ENCODE data around the gene ELMO1. TPM values are rescaled to one million over a fixed set of nuclear protein-coding genes. Genes with fewer than 3 reads are reported as not detected.

ELMO1 gene
- total and polyA plus RNA-seq, 5 experiments from 2014 or later = 26.9 to 120 (median 58.4) TPM

DNA sequence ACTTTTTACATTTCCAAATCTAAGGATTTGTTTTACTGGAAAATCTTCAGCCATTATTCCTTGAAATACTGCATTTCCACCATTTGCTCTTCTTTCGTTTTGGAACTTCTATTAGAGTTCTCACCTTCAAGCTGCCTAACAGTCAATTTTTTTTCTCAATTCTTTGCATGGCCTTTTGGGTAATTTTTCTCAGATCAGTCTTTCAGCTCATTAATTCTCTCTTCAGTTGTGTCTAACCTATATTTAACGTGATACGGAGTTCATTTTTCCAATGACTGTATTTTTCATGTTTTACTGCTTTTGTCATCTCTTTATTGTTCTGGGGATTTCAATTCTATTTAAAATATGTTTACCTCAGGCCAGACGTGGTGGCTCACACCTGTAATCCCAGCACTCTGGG, 600.7 kb downstream of the ELMO1 start:
- Mint-ChIP-seq H3K9me3 (peaks cover 1 to 37% (median 19%) of the 10 kb centered on the region in 9 donors), H3K27me3 (no peaks in the 10 kb centered on the region), H3K4me1 (peaks cover 8 to 14% (median 13%) of the 10 kb centered on the region in 4 donors), H3K27ac (peak overlapping the region in 1 of 10 donors; percentile 35), H3K36me3 (peaks cover 5 to 19% (median 16%) of the 10 kb centered on the region in 3 donors), H3K4me3 (no peak overlapping the region)
- POLR2A ChIA-PET = no interaction called here
- DNase-seq (no peak), ATAC-seq (no peak)

DNA sequence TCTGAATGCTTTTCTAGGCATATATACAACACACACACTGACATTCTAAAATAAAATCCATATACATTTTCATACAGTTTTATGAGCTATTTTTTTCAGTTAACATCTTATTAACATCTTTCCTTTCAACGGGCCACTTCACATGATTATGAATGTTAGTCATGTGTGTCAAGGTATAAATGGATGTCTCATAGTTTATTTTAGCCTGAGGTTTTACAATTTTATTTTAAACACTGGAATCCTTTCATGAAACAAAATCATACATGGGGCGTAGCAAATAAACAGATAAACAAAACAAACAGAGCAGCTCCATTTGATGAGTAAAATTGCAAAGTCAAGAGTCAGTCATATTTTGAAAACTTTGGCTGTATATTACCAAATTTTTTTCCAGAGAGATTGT, 604.3 kb downstream of the ELMO1 start:
- Mint-ChIP-seq H3K9me3 (peaks cover 1 to 26% (median 16%) of the 10 kb centered on the region in 9 donors), H3K4me3 (no peak overlapping the region), H3K27me3 (no peaks in the 10 kb centered on the region), H3K36me3 (peaks cover 2 to 16% (median 16%) of the 10 kb centered on the region in 3 donors), H3K4me1 (peaks cover 0 to 8% (median 2%) of the 10 kb centered on the region in 4 donors), H3K27ac (peak overlapping the region in 1 of 10 donors; percentile 9)
- POLR2A ChIA-PET = interaction anchor here (0.6 kb wide), 1 partner anchor 13 kb away, joined by 6 read pairs; no protein-coding TSS in a partner anchor
- ATAC-seq (no peak), DNase-seq (no peak)

GRCh38 chr7:36840904-36841303, 607.8 kb downstream of the ELMO1 start:
- Mint-ChIP-seq H3K27ac (peak overlapping the region in 1 of 10 donors; percentile 49), H3K4me3 (no peak overlapping the region), H3K9me3 (peaks cover 0 to 15% (median 0%) of the 10 kb centered on the region in 9 donors), H3K4me1 (peaks cover 0 to 8% (median 2%) of the 10 kb centered on the region in 4 donors), H3K36me3 (peaks cover 0 to 8% (median 0%) of the 10 kb centered on the region in 3 donors), H3K27me3 (no peaks in the 10 kb centered on the region)
- POLR2A ChIA-PET = no interaction called here
- ATAC-seq (no peak), DNase-seq (no peak)

DNA sequence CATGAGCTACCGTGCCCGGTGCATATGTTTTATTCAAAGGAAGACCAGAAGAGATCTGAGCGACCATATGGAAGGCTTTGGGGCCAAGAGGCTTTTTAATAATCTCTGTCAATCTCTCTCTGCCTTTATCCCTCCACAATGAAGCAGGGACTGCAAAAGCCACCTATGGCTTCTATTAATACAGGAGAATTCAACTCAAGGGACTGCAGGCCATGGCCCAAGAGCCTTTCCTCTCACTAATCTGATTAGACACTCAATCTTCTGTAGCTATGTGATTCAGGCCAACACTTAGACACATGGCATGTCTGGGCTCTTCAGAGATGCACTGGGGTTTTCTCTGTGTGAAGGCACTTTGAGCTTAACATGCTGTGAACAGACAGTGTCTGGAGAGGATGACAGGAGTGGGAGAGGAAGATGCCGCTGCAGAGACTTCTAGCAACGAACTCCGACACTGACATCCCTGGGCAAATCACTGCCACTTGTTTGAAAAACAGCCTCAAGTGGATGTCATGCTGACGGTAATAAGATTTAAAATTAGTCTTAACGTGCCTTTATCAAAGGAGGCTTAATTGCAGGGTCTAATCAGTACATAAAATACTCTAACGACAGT, 609.9 kb downstream of the ELMO1 start:
- Mint-ChIP-seq H3K27me3 (no peaks in the 10 kb centered on the region), H3K27ac (peak overlapping the region in 3 of 10 donors; percentile 34 to 46 (median 37))
- POLR2A ChIA-PET = interaction anchor here (1.1 kb wide), 1 partner anchor 29 kb away, joined by 3 read pairs; no protein-coding TSS in a partner anchor

DNA sequence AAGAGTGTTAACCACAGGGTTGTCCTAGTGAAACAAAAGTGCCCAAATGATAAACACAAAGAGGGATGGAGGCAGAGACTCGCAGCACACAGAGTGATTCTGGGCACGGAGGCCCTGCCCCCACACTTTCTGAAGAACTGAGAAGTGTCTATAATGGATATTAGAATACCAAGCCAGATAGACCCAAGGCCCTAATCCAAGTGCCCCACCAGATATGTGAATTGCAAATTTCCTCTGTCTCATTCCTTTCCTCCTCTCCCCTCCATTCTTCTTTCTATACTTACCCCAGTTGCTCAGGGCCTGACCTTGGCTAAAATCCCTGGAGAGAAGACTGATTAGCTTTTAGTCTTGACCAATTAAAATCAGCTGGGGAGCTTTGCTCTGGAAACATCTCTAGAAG, 617.6 kb downstream of the ELMO1 start:
- ATAC-seq (no peak), DNase-seq (no peak)
- no peaks in the 10 kb centered on the region for H3K4me1 Mint-ChIP-seq
- H3K4me3 Mint-ChIP-seq = no peak overlapping the region
- POLR2A ChIA-PET = no interaction called here
- H3K27me3 Mint-ChIP-seq = no peaks in the 10 kb centered on the region
- H3K27ac Mint-ChIP-seq = peak overlapping the region in 3 of 10 donors; percentile 4 to 43 (median 39)
- peaks cover 0 to 6% (median 6%) of the 10 kb centered on the region in 3 donors for H3K36me3 Mint-ChIP-seq
- peaks cover 0 to 7% (median 0%) of the 10 kb centered on the region in 9 donors for H3K9me3 Mint-ChIP-seq

More for the DNA sequence above, 609.9 kb downstream of the ELMO1 start:
- peaks cover 0 to 17% (median 0%) of the 10 kb centered on the region in 9 donors for H3K9me3 Mint-ChIP-seq
- DNase-seq = no peak
- ATAC-seq = no peak
- H3K36me3 Mint-ChIP-seq = peaks cover 0 to 9% (median 6%) of the 10 kb centered on the region in 3 donors
- no peak overlapping the region for H3K4me3 Mint-ChIP-seq
- H3K4me1 Mint-ChIP-seq = peaks cover 0 to 5% (median 2%) of the 10 kb centered on the region in 4 donors

- DNase-seq (no peak), ATAC-seq (no peak)
- H3K9me3 Mint-ChIP-seq = peaks cover 0 to 5% (median 0%) of the 10 kb centered on the region in 9 donors
- H3K27me3 Mint-ChIP-seq = no peaks in the 10 kb centered on the region
- H3K27ac Mint-ChIP-seq = peak overlapping the region in 2 of 10 donors; percentile 7 to 21
- no peak overlapping the region for H3K4me3 Mint-ChIP-seq
- H3K4me1 Mint-ChIP-seq = no peaks in the 10 kb centered on the region
- POLR2A ChIA-PET = interaction anchor here (0.6 kb wide), 1 partner anchor 400 kb away, joined by 3 read pairs; no protein-coding TSS in a partner anchor
- H3K36me3 Mint-ChIP-seq = peaks cover 0 to 3% (median 0%) of the 10 kb centered on the region in 3 donors
These were observed 620.6 kb downstream of the ELMO1 start for GRCh38 chr7:36827726-36828703.

DNA sequence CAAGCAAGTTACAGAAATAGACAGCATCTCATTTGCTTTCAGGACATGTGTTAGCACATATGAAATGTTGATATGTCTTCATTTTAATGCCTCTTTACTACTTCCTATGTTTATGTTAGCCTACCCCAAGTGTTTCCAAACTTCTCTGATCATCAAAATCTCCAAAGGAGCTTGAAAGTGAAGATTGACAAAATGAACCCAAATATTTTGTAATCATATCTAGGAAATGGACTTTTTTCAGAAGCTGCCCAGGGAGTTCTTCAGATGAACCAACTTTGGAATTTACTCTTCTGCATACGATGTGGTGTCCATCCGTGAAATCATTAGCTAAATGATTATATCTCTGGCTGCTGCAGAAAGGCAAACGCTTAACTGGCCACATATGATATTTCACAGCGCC, 623.2 kb downstream of the ELMO1 start:
- DNase-seq = no peak
- no peak overlapping the region for H3K4me3 Mint-ChIP-seq
- ATAC-seq = no peak
- peaks cover 0 to 7% (median 0%) of the 10 kb centered on the region in 9 donors for H3K9me3 Mint-ChIP-seq
- H3K4me1 Mint-ChIP-seq = no peaks in the 10 kb centered on the region
- H3K27ac Mint-ChIP-seq = no peak overlapping the region
- H3K27me3 Mint-ChIP-seq = no peaks in the 10 kb centered on the region
- POLR2A ChIA-PET = no interaction called here
- peaks cover 0 to 6% (median 0%) of the 10 kb centered on the region in 3 donors for H3K36me3 Mint-ChIP-seq

GRCh38 chr7:36823353-36823752, 625.3 kb downstream of the ELMO1 start:
- DNase-seq (no peak), ATAC-seq (no peak)
- H3K36me3 Mint-ChIP-seq = peaks cover 0 to 4% (median 0%) of the 10 kb centered on the region in 3 donors
- H3K27me3 Mint-ChIP-seq = no peaks in the 10 kb centered on the region
- H3K9me3 Mint-ChIP-seq = peaks cover 0 to 7% (median 0%) of the 10 kb centered on the region in 9 donors
- no peak overlapping the region for H3K4me3 Mint-ChIP-seq
- peaks cover 0 to 2% (median 0%) of the 10 kb centered on the region in 4 donors for H3K4me1 Mint-ChIP-seq
- POLR2A ChIA-PET = no interaction called here
- H3K27ac Mint-ChIP-seq = no peak overlapping the region

- Mint-ChIP-seq H3K36me3 (peaks cover 0 to 9% (median 0%) of the 10 kb centered on the region in 3 donors), H3K4me3 (no peak overlapping the region), H3K9me3 (peaks cover 0 to 7% (median 0%) of the 10 kb centered on the region in 9 donors), H3K4me1 (peaks cover 0 to 2% (median 0%) of the 10 kb centered on the region in 4 donors), H3K27me3 (no peaks in the 10 kb centered on the region), H3K27ac (peak overlapping the region in 2 of 10 donors; percentile 28 to 47)
- ATAC-seq = no peak
- no peak for DNase-seq
- POLR2A ChIA-PET = no interaction called here
These were observed 627.0 kb downstream of the ELMO1 start for GRCh38 chr7:36821617-36822016.

- DNase-seq (no peak), ATAC-seq (no peak)
- Mint-ChIP-seq H3K27ac (peak overlapping the region in 1 of 10 donors; percentile 31), H3K9me3 (peaks cover 0 to 7% (median 0%) of the 10 kb centered on the region in 9 donors), H3K27me3 (no peaks in the 10 kb centered on the region), H3K36me3 (peaks cover 0 to 9% (median 0%) of the 10 kb centered on the region in 3 donors), H3K4me3 (no peak overlapping the region), H3K4me1 (peaks cover 0 to 2% (median 0%) of the 10 kb centered on the region in 4 donors)
- POLR2A ChIA-PET = no interaction called here
These were observed 628.0 kb downstream of the ELMO1 start for GRCh38 chr7:36820527-36821170.

GRCh38 chr7:36819639-36820038, 629.0 kb downstream of the ELMO1 start:
- no peak for ATAC-seq
- H3K36me3 Mint-ChIP-seq = peaks cover 0 to 9% (median 0%) of the 10 kb centered on the region in 3 donors

DNA sequence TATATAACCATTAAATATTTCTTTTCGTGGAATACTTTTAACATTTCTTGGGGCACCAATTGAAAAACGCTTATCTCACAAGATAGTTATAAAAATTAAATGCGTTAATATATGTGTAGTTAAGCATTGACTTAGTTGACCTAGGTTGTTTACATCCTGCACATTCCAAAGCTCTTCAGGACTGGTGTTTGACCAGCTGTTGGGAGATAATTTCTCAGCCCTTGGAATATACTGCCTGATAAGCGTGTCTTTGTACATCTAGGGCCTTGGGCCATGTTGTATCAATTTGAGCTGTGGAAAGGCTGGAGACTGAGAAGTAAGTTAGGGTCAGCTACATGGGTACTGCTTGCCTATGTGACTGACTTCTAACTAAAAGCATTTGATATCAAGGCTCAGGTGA, 634.4 kb downstream of the ELMO1 start:
- POLR2A ChIA-PET = no interaction called here
- DNase-seq (no peak), ATAC-seq (no peak)
- H3K27ac Mint-ChIP-seq = no peak overlapping the region
- H3K4me1 Mint-ChIP-seq = peaks cover 4 to 12% (median 5%) of the 10 kb centered on the region in 4 donors
- peaks cover 0 to 2% (median 0%) of the 10 kb centered on the region in 9 donors for H3K9me3 Mint-ChIP-seq
- H3K36me3 Mint-ChIP-seq = peaks cover 0 to 6% (median 0%) of the 10 kb centered on the region in 3 donors
- no peaks in the 10 kb centered on the region for H3K27me3 Mint-ChIP-seq
- H3K4me3 Mint-ChIP-seq = no peak overlapping the region

More at GRCh38 chr7:36819639-36820038, 629.0 kb downstream of the ELMO1 start:
- Mint-ChIP-seq H3K4me3 (no peak overlapping the region), H3K4me1 (peaks cover 0 to 2% (median 0%) of the 10 kb centered on the region in 4 donors), H3K27ac (peak overlapping the region in 1 of 10 donors; percentile 68), H3K9me3 (peaks cover 0 to 7% (median 0%) of the 10 kb centered on the region in 9 donors), H3K27me3 (no peaks in the 10 kb centered on the region)
- POLR2A ChIA-PET = no interaction called here
- no peak for DNase-seq

Measured in naive thymus-derived CD8-positive, alpha-beta T cell (primary cell).